Activated T-cell treated with anti-CD3 and anti-CD28 coated beads, Interleukin-2, amount 50 U/mL, for 24 hours (primary cell): ENCODE results near the gene FRY.

ENCODE experiments used
- DNase-seq: peaks from one replicate; pipeline ENCODE4 v3.0.0-alpha.2; 2020
- H3K27ac Mint-ChIP-seq: 2 replicates; pipeline ENCODE4 v1.8.0; 2020; ENCODE audit warnings: mild to moderate bottlenecking, mixed read lengths
- H3K27me3 Mint-ChIP-seq: 2 replicates; pipeline ENCODE4 v1.8.0; 2020; ENCODE audit warnings: mixed read lengths
- H3K36me3 Mint-ChIP-seq: 2 replicates; pipeline ENCODE4 v1.8.0; 2020; ENCODE audit warnings: low read depth, mixed read lengths
- H3K4me1 Mint-ChIP-seq: 2 replicates; pipeline ENCODE4 v1.8.0; 2020; ENCODE audit warnings: low read depth, mixed read lengths
- H3K4me3 Mint-ChIP-seq: 2 replicates; pipeline ENCODE4 v1.8.0; 2020; ENCODE audit warnings: mild to moderate bottlenecking, moderate library complexity, mixed read lengths
- H3K9me3 Mint-ChIP-seq: 2 replicates; pipeline ENCODE4 v1.8.0; 2020; ENCODE audit warnings: mixed read lengths

Gene FRY

GRCh38 chr13:32277839-32278238 lies 246.3 kb downstream of the FRY start:
- Mint-ChIP-seq H3K27me3 (no peaks in the 10 kb centered on the region), H3K27ac (no peak overlapping the region), H3K9me3 (no peaks in the 10 kb centered on the region), H3K36me3 (no peaks in the 10 kb centered on the region), H3K4me3 (no peak overlapping the region), H3K4me1 (peaks cover 4% of the 10 kb centered on the region)
- no peak for DNase-seq

- H3K27me3 Mint-ChIP-seq = no peaks in the 10 kb centered on the region
- DNase-seq = no peak
- no peaks in the 10 kb centered on the region for H3K36me3 Mint-ChIP-seq
- H3K4me1 Mint-ChIP-seq = peaks cover 3% of the 10 kb centered on the region
- no peaks in the 10 kb centered on the region for H3K9me3 Mint-ChIP-seq
- no peak overlapping the region for H3K27ac Mint-ChIP-seq
- H3K4me3 Mint-ChIP-seq = no peak overlapping the region
Measured at GRCh38 chr13:32278426-32278825, 246.9 kb downstream of the FRY start.

GRCh38 chr13:32281096-32281495 lies 249.5 kb downstream of the FRY start:
- no peak overlapping the region for H3K27ac Mint-ChIP-seq
- no peaks in the 10 kb centered on the region for H3K36me3 Mint-ChIP-seq
- no peaks in the 10 kb centered on the region for H3K27me3 Mint-ChIP-seq
- no peak overlapping the region for H3K4me3 Mint-ChIP-seq
- DNase-seq = no peak
- no peaks in the 10 kb centered on the region for H3K9me3 Mint-ChIP-seq
- peaks cover 3% of the 10 kb centered on the region for H3K4me1 Mint-ChIP-seq

GRCh38 chr13:32282096-32282711 lies 250.6 kb downstream of the FRY start:
- H3K4me1 Mint-ChIP-seq = peaks cover 3% of the 10 kb centered on the region
- no peaks in the 10 kb centered on the region for H3K27me3 Mint-ChIP-seq
- H3K9me3 Mint-ChIP-seq = no peaks in the 10 kb centered on the region
- H3K4me3 Mint-ChIP-seq = no peak overlapping the region
- no peak overlapping the region for H3K27ac Mint-ChIP-seq
- DNase-seq = no peak
- H3K36me3 Mint-ChIP-seq = no peaks in the 10 kb centered on the region

GRCh38 chr13:32284927-32285632 lies 253.5 kb downstream of the FRY start:
- H3K4me3 Mint-ChIP-seq = no peak overlapping the region
- no peaks in the 10 kb centered on the region for H3K9me3 Mint-ChIP-seq
- H3K4me1 Mint-ChIP-seq = no peaks in the 10 kb centered on the region
- H3K27ac Mint-ChIP-seq = no peak overlapping the region
- DNase-seq = no peak
- H3K36me3 Mint-ChIP-seq = no peaks in the 10 kb centered on the region
- no peaks in the 10 kb centered on the region for H3K27me3 Mint-ChIP-seq

- no peak for DNase-seq
- no peaks in the 10 kb centered on the region for H3K4me1 Mint-ChIP-seq
- H3K9me3 Mint-ChIP-seq = no peaks in the 10 kb centered on the region
- no peak overlapping the region for H3K27ac Mint-ChIP-seq
- no peak overlapping the region for H3K4me3 Mint-ChIP-seq
- no peaks in the 10 kb centered on the region for H3K36me3 Mint-ChIP-seq
- H3K27me3 Mint-ChIP-seq = no peaks in the 10 kb centered on the region
Measured at GRCh38 chr13:32285633-32285965, 254.0 kb downstream of the FRY start.

- no peak for DNase-seq
Measured at GRCh38 chr13:32297206-32297605, 265.6 kb downstream of the FRY start.

GRCh38 chr13:32298695-32299094 lies 267.1 kb downstream of the FRY start:
- peaks cover 13% of the 10 kb centered on the region for H3K27me3 Mint-ChIP-seq

More at GRCh38 chr13:32297206-32297605, 265.6 kb downstream of the FRY start:
- no peaks in the 10 kb centered on the region for H3K36me3 Mint-ChIP-seq
- H3K4me1 Mint-ChIP-seq = peaks cover 14% of the 10 kb centered on the region
- no peak overlapping the region for H3K27ac Mint-ChIP-seq
- no peaks in the 10 kb centered on the region for H3K9me3 Mint-ChIP-seq
- H3K4me3 Mint-ChIP-seq = no peak overlapping the region
- peaks cover 13% of the 10 kb centered on the region for H3K27me3 Mint-ChIP-seq

GRCh38 chr13:32299893-32300292 lies 268.3 kb downstream of the FRY start:
- Mint-ChIP-seq H3K4me1 (peaks cover 14% of the 10 kb centered on the region), H3K27me3 (peaks cover 11% of the 10 kb centered on the region), H3K4me3 (no peak overlapping the region), H3K27ac (peak overlapping the region; percentile 44), H3K36me3 (no peaks in the 10 kb centered on the region), H3K9me3 (no peaks in the 10 kb centered on the region)
- DNase-seq = no peak

More at GRCh38 chr13:32298695-32299094, 267.1 kb downstream of the FRY start:
- no peak for DNase-seq
- Mint-ChIP-seq H3K4me3 (no peak overlapping the region), H3K36me3 (no peaks in the 10 kb centered on the region), H3K27ac (no peak overlapping the region), H3K4me1 (peaks cover 14% of the 10 kb centered on the region), H3K9me3 (no peaks in the 10 kb centered on the region)

- Mint-ChIP-seq H3K36me3 (no peaks in the 10 kb centered on the region), H3K4me1 (peaks cover 14% of the 10 kb centered on the region), H3K27ac (no peak overlapping the region), H3K27me3 (peaks cover 11% of the 10 kb centered on the region), H3K4me3 (no peak overlapping the region), H3K9me3 (no peaks in the 10 kb centered on the region)
- DNase-seq = no peak
Measured at GRCh38 chr13:32300406-32300805, 268.8 kb downstream of the FRY start.

- H3K9me3 Mint-ChIP-seq = no peaks in the 10 kb centered on the region
- no peak for DNase-seq
- H3K27ac Mint-ChIP-seq = no peak overlapping the region
- peaks cover 14% of the 10 kb centered on the region for H3K4me1 Mint-ChIP-seq
- peaks cover 9% of the 10 kb centered on the region for H3K27me3 Mint-ChIP-seq
- H3K36me3 Mint-ChIP-seq = no peaks in the 10 kb centered on the region
- H3K4me3 Mint-ChIP-seq = no peak overlapping the region
Measured at GRCh38 chr13:32300920-32301319, 269.3 kb downstream of the FRY start.

GRCh38 chr13:32302461-32302860 lies 270.9 kb downstream of the FRY start:
- no peak overlapping the region for H3K4me3 Mint-ChIP-seq
- peaks cover 7% of the 10 kb centered on the region for H3K27me3 Mint-ChIP-seq
- H3K4me1 Mint-ChIP-seq = peaks cover 6% of the 10 kb centered on the region
- no peak overlapping the region for H3K27ac Mint-ChIP-seq
- no peak for DNase-seq
- H3K9me3 Mint-ChIP-seq = no peaks in the 10 kb centered on the region
- no peaks in the 10 kb centered on the region for H3K36me3 Mint-ChIP-seq

GRCh38 chr13:32305646-32306045 lies 274.1 kb downstream of the FRY start:
- Mint-ChIP-seq H3K36me3 (no peaks in the 10 kb centered on the region), H3K27me3 (no peaks in the 10 kb centered on the region), H3K4me1 (peaks cover 10% of the 10 kb centered on the region), H3K27ac (no peak overlapping the region), H3K9me3 (no peaks in the 10 kb centered on the region), H3K4me3 (no peak overlapping the region)
- no peak for DNase-seq

- no peak for DNase-seq
- Mint-ChIP-seq H3K27me3 (no peaks in the 10 kb centered on the region), H3K27ac (no peak overlapping the region), H3K36me3 (no peaks in the 10 kb centered on the region), H3K4me1 (peaks cover 13% of the 10 kb centered on the region), H3K9me3 (no peaks in the 10 kb centered on the region), H3K4me3 (no peak overlapping the region)
Measured at GRCh38 chr13:32309312-32310133, 277.9 kb downstream of the FRY start.
